Neuronal stem cell (in vitro differentiated cells): ENCODE results near the gene ZNF302.

Source experiments
- DNase-seq: peaks from one replicate; pipeline ENCODE4 v3.0.0-alpha.2; 2013; ENCODE audit warnings: low spot score
- H2AFZ ChIP-seq: one replicate; pipeline ENCODE4 v1.6.1; 2013; ENCODE audit warnings: mild to moderate bottlenecking, low read length, inconsistent platforms
- H2AK5ac ChIP-seq: 2 replicates; pipeline ENCODE4 v1.6.1; 2013; ENCODE audit warnings: low read depth, mild to moderate bottlenecking, inconsistent platforms, low read length, moderate library complexity, mixed read lengths
- H2BK120ac ChIP-seq: 2 replicates; pipeline ENCODE4 v1.6.1; 2013; ENCODE audit warnings: low read depth, mild to moderate bottlenecking, inconsistent platforms, low read length, moderate library complexity, mixed read lengths
- H2BK12ac ChIP-seq: one replicate; pipeline ENCODE4 v1.6.1; 2013; ENCODE audit warnings: low read length, inconsistent platforms
- H2BK15ac ChIP-seq: 2 replicates; pipeline ENCODE4 v1.6.1; 2013; ENCODE audit warnings: mild to moderate bottlenecking, low read length, inconsistent platforms, mixed read lengths
- H2BK5ac ChIP-seq: one replicate; pipeline ENCODE4 v1.6.1; 2013; ENCODE audit warnings: inconsistent platforms, mild to moderate bottlenecking, low read length, moderate library complexity
- H3K14ac ChIP-seq: one replicate; pipeline ENCODE4 v1.6.1; 2013; ENCODE audit warnings: low read length, inconsistent platforms
- H3K18ac ChIP-seq: 2 replicates; pipeline ENCODE4 v1.6.1; 2013; ENCODE audit warnings: low read length, inconsistent platforms
- H3K23ac ChIP-seq: 2 replicates; pipeline ENCODE4 v1.6.1; 2013; ENCODE audit warnings: low read depth, mild to moderate bottlenecking, mixed read lengths, low read length, inconsistent platforms; ENCODE audit not compliant: poor library complexity
- H3K27ac ChIP-seq: replicated peaks from 3 replicates; pipeline ENCODE4 v1.5.1; 2013; ENCODE audit warnings: low read length, inconsistent platforms
- H3K27me3 ChIP-seq, 3 experiments: 2 replicates each; pipeline ENCODE4 v1.6.1; 2013; ENCODE audit warnings: low read length in 3 of 3, mild to moderate bottlenecking in 2 of 3, inconsistent platforms in 1 of 3, low read depth in 1 of 3, mixed read lengths in 1 of 3, moderate library complexity in 1 of 3; ENCODE audit not compliant: control insufficient read depth in 3 of 3, insufficient read depth in 3 of 3
- H3K36me3 ChIP-seq, 2 donors: replicated peaks in 1 of 2; 2 replicates each; pipeline ENCODE4 v1.6.1; 2013; ENCODE audit warnings: low read length in 2 of 2; ENCODE audit not compliant: control insufficient read depth in 2 of 2, insufficient read depth in 2 of 2
- H3K4ac ChIP-seq: 2 replicates; pipeline ENCODE4 v1.6.1; 2013; ENCODE audit warnings: inconsistent platforms, mild to moderate bottlenecking, low read length, moderate library complexity
- H3K4me1 ChIP-seq, 2 donors: 1 replicate in 1 of 2; 2 replicates in 1 of 2; pipeline ENCODE4 v1.6.1; 2013; ENCODE audit warnings: low read length in 2 of 2, low read depth in 1 of 2; ENCODE audit not compliant: control insufficient read depth in 2 of 2, insufficient read depth in 1 of 2
- H3K4me2 ChIP-seq: one replicate; pipeline ENCODE4 v1.6.1; 2013; ENCODE audit warnings: mild to moderate bottlenecking, low read length, inconsistent platforms; ENCODE audit not compliant: insufficient read depth, poor library complexity, severe bottlenecking
- H3K4me3 ChIP-seq, 2 donors: 2 replicates each; pipeline ENCODE4 v1.5.1; 2013; ENCODE audit warnings: low read length in 2 of 2, mild to moderate bottlenecking in 2 of 2, inconsistent platforms in 1 of 2, moderate library complexity in 1 of 2
- H3K79me1 ChIP-seq: one replicate; pipeline ENCODE4 v1.6.1; 2013; ENCODE audit warnings: low read depth, mild to moderate bottlenecking, inconsistent platforms, low read length, moderate library complexity
- H3K9ac ChIP-seq: one replicate; pipeline ENCODE4 v1.6.1; 2013; ENCODE audit warnings: mild to moderate bottlenecking, low read depth, low read length, inconsistent platforms; ENCODE audit not compliant: poor library complexity
- H3K9me3 ChIP-seq, 2 donors: replicated peaks in 1 of 2; 2 replicates each; pipeline versions ENCODE3 to v1.6.1; 2013; ENCODE audit warnings: low read length in 2 of 2, mild to moderate bottlenecking in 2 of 2, inconsistent platforms in 1 of 2, low read depth in 1 of 2, mixed read lengths in 1 of 2, moderate library complexity in 1 of 2; ENCODE audit not compliant: control insufficient read depth in 2 of 2, insufficient read depth in 1 of 2
- H4K8ac ChIP-seq: one replicate; pipeline ENCODE4 v1.6.1; 2013; ENCODE audit warnings: low read depth, mild to moderate bottlenecking, inconsistent platforms, low read length, moderate library complexity
- H4K91ac ChIP-seq: one replicate; pipeline ENCODE4 v1.6.1; 2013; ENCODE audit warnings: low read length, low read depth, mild to moderate bottlenecking, inconsistent platforms; ENCODE audit not compliant: poor library complexity
- WGBS, 2 donors: extraction: QIAGEN DNeasy Blood & Tissue Kit; methylation state at CpG; one replicate each; pipeline ENCODE4 v1.1.7; 2013; ENCODE audit warnings: missing lambda C conversion rate in 2 of 2, mixed read lengths in 1 of 2; ENCODE audit not compliant: insufficient read length in 2 of 2, insufficient replicate concordance in 1 of 2; ENCODE audit errors: extremely low coverage in 2 of 2; 5-methylcytosine and 5-hydroxymethylcytosine counted together

The ZNF302 gene

GRCh38 chr19:34722353-34722752 is 44.9 kb downstream of the ZNF302 start:
- Histone ChIP-seq H3K23ac (no peak overlapping the region), H3K27me3 (peaks cover 0 to 17% (median 0%) of the 10 kb centered on the region in 3 experiments), H3K9ac (no peak overlapping the region), H3K4me2 (no peak overlapping the region), H3K4ac (no peak overlapping the region), H2BK12ac (no peak overlapping the region), H3K36me3 (no peaks in the 10 kb centered on the region), H3K27ac (no peak overlapping the region), H4K91ac (no peak overlapping the region), H2AK5ac (no peak overlapping the region), H3K18ac (no peak overlapping the region), H2BK5ac (no peak overlapping the region), H3K4me3 (no peak overlapping the region), H2BK120ac (no peak overlapping the region), H2BK15ac (no peak overlapping the region), H3K9me3 (peaks cover 0 to 3% of the 10 kb centered on the region in 2 donors), H2AFZ (no peak overlapping the region), H3K14ac (no peak overlapping the region), H3K4me1 (no peaks in the 10 kb centered on the region), H3K79me1 (no peaks in the 10 kb centered on the region), H4K8ac (no peak overlapping the region)
- no CpG with 5 or more reads among the region's 11 CpGs for WGBS, 2 donors
- DNase-seq: no peak

- Histone ChIP-seq H2BK12ac (no peak overlapping the region), H3K79me1 (no peaks in the 10 kb centered on the region), H3K9me3 (peaks cover 0 to 6% of the 10 kb centered on the region in 2 donors), H3K4me2 (no peak overlapping the region), H2BK15ac (no peak overlapping the region), H4K91ac (no peak overlapping the region), H3K36me3 (no peaks in the 10 kb centered on the region), H3K4me3 (no peak overlapping the region), H2BK120ac (no peak overlapping the region), H3K9ac (no peak overlapping the region), H2AFZ (no peak overlapping the region), H3K4me1 (no peaks in the 10 kb centered on the region), H2AK5ac (no peak overlapping the region), H3K14ac (no peak overlapping the region), H3K18ac (no peak overlapping the region), H2BK5ac (no peak overlapping the region), H3K23ac (no peak overlapping the region), H3K4ac (no peak overlapping the region), H3K27ac (no peak overlapping the region), H4K8ac (no peak overlapping the region), H3K27me3 (peaks cover 0 to 17% (median 2%) of the 10 kb centered on the region in 3 experiments)
- no CpG with 5 or more reads among the region's 6 CpGs for WGBS, 2 donors
- no peak for DNase-seq
Observed at GRCh38 chr19:34725400-34725799, 47.9 kb downstream of the ZNF302 start.

DNA sequence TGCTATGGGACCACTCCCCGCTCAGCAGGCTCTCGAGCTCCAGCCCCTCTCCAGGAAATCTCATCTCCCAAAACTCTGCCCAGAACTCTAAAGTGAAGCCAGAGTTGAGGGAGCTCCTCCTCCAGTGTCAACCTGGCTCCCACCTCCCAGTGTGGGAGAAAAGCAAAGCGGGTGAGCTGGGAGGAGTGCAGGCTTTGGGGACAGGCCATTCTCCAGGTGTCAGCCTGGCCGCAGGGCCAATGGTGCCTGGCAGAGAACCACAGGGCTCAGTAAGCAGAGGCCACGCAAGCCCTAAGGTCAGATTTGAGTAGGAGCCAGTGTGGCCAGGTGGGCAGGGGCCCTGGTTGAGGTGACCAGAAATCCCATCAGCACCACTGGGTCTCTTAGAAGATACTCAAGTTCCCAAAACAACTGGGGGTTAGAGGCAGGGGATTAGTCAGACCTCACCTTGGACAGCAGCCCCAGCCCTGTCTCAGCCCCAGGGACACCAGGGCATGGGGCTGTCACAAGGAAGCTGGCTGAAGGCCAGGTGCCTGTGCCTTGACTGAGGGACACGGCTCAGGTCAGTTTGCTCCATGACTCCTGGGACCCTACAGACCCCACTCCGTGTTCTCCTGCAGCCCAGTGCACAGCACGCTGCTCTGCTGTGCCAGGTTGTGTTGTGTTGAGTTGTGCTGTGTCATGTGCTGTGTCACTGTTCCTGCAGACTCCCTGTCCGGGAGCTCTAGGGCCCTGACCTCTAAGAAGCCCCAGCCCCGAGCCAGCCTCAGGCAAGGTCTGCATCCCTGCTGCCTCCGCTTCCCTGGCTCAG is 53.7 kb downstream of the ZNF302 start:
- Histone ChIP-seq H3K4me1 (peaks cover 0 to 7% of the 10 kb centered on the region in 2 donors), H3K36me3 (peaks cover 0 to 10% of the 10 kb centered on the region in 2 donors), H3K27me3 (peaks cover 0 to 2% (median 0%) of the 10 kb centered on the region in 3 experiments), H2BK120ac (no peak overlapping the region), H3K79me1 (no peaks in the 10 kb centered on the region), H3K18ac (no peak overlapping the region), H3K4me2 (no peak overlapping the region), H3K27ac (no peak overlapping the region), H3K4me3 (no peak overlapping the region), H2BK5ac (no peak overlapping the region), H3K9ac (no peak overlapping the region), H3K4ac (no peak overlapping the region), H2AFZ (no peak overlapping the region), H3K9me3 (peaks cover 6 to 9% of the 10 kb centered on the region in 2 donors), H3K14ac (no peak overlapping the region), H2BK12ac (no peak overlapping the region), H2BK15ac (no peak overlapping the region), H4K91ac (no peak overlapping the region), H3K23ac (peak overlapping the region; percentile 26), H2AK5ac (peak overlapping the region; percentile 10), H4K8ac (no peak overlapping the region)
- no peak for DNase-seq
- no CpG with 5 or more reads among the region's 11 CpGs for WGBS, 2 donors

- Histone ChIP-seq H3K4me3 (no peak overlapping the region), H3K4ac (no peak overlapping the region), H3K27me3 (peaks cover 0 to 2% (median 0%) of the 10 kb centered on the region in 3 experiments), H3K4me1 (peaks cover 0 to 7% of the 10 kb centered on the region in 2 donors), H2BK5ac (no peak overlapping the region), H3K36me3 (peaks cover 0 to 12% of the 10 kb centered on the region in 2 donors), H2AFZ (no peak overlapping the region), H3K79me1 (no peaks in the 10 kb centered on the region), H2BK12ac (no peak overlapping the region), H2AK5ac (no peak overlapping the region), H3K23ac (peak overlapping the region; percentile 67), H3K4me2 (no peak overlapping the region), H3K9me3 (peaks cover 4 to 16% of the 10 kb centered on the region in 2 donors), H3K9ac (no peak overlapping the region), H3K18ac (no peak overlapping the region), H2BK120ac (no peak overlapping the region), H4K8ac (no peak overlapping the region), H3K27ac (no peak overlapping the region), H4K91ac (no peak overlapping the region), H2BK15ac (no peak overlapping the region), H3K14ac (peak overlapping the region; percentile 63)
- WGBS, 2 donors: no CpG with 5 or more reads among the region's 7 CpGs
- no peak for DNase-seq
Observed at GRCh38 chr19:34731964-34732363, 54.5 kb downstream of the ZNF302 start.
